Lower leg skin (tissue), 3 donors: ENCODE measurements around the gene CSNK1G1.

Source experiments
- POLR2A ChIP-seq, 2 donors: fragments of 450-650 bp; IDR thresholded peaks; one replicate each; pipeline ENCODE4 v1.6.1; 2016 to 2017; ENCODE audit warnings: antibody characterized with exemption in 2 of 2, mild to moderate bottlenecking in 1 of 2, moderate library complexity in 1 of 2
- TF ChIP-seq, protein P1 (sequence below), 3 donors: fragments of 450-650 bp; IDR thresholded peaks; one replicate each; pipeline ENCODE4 v1.5.1; 2016; ENCODE audit warnings: antibody characterized with exemption in 3 of 3, mild to moderate bottlenecking in 3 of 3, moderate library complexity in 2 of 3

DNA sequence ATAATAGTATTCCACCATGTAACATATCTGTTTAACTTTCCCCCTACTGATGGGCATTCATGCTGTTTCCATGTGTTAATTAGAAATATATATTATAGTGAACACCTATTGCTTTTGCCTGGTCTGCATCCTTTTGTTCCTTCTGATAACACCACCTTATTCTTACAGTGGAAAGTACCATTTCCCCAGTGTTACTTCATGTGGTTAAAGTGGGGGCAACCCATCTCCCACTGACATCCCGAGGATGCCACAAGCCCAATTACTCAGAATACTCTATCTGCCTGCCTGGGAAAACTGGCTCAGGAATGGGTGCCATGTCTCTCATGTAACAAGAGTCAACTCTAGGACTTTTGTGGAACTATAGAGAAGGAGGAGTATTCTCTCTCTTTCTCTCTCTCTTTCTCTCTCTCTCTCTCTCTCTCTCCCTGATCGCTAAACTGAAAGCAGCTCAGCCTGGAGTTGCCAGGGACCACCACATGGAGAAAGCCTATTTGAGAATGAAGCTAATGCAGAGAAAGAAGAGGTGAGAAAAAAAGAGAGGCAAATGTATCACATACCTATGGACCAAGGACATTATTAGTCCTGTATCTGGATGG lies 126.7 kb downstream of the CSNK1G1 start:
- TF ChIP-seq POLR2A (IDR thresholded peaks at IDR 0.05) = no peak
- TF ChIP-seq, protein P1, sequence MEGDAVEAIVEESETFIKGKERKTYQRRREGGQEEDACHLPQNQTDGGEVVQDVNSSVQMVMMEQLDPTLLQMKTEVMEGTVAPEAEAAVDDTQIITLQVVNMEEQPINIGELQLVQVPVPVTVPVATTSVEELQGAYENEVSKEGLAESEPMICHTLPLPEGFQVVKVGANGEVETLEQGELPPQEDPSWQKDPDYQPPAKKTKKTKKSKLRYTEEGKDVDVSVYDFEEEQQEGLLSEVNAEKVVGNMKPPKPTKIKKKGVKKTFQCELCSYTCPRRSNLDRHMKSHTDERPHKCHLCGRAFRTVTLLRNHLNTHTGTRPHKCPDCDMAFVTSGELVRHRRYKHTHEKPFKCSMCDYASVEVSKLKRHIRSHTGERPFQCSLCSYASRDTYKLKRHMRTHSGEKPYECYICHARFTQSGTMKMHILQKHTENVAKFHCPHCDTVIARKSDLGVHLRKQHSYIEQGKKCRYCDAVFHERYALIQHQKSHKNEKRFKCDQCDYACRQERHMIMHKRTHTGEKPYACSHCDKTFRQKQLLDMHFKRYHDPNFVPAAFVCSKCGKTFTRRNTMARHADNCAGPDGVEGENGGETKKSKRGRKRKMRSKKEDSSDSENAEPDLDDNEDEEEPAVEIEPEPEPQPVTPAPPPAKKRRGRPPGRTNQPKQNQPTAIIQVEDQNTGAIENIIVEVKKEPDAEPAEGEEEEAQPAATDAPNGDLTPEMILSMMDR (IDR thresholded peaks at IDR 0.05) = no peak
